NCI-H187 (cell line): ENCODE measurements around the gene DLG2.
"Not testable (repeated sequence)": the region's sequence is repeated elsewhere in the genome, so short reads cannot be mapped to it uniquely, and the experiment has no call there.

Experiments
- DNase-seq, 2 experiments: peaks; one replicate each; lab custom pipeline; 2025; lab: John Stamatoyannopoulos, UW

Gene DLG2

DNA sequence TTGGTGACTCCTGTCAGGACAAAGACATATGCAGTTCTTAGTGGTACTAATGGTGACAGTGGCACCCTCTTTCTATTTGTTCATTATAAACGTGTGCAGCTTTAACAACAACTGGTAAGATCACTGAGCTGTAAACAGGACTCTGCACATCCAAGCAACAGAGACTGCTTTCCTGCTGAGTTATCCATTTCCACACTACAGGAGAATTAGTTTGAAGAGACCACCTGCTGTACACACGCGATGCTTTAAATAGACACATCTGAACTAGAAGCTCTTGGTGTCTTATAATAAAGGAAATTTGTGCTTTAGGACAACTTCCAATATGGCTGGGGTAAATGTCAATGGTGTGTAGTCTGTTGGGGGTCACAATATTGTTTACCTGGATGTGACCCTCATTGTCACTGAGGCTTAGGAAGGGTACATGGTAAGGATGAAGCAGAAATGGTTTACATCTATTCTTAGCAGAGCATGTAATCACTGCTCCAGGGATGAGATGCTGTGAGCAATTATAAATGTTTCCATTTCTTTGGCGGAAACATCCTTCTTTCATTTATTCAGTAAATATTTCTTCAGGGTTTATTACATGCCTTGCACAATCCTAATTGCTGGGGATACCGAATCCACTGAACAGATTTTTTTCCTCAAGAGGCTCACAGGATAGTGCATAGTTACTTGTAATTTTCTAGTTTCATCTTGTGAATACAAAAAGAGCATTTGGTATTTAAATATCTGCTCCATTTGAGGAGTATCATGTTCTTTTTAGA lies 1987.0 kb downstream of the DLG2 start:
- DNase-seq, result peak; percentile 24 to 51

DNA sequence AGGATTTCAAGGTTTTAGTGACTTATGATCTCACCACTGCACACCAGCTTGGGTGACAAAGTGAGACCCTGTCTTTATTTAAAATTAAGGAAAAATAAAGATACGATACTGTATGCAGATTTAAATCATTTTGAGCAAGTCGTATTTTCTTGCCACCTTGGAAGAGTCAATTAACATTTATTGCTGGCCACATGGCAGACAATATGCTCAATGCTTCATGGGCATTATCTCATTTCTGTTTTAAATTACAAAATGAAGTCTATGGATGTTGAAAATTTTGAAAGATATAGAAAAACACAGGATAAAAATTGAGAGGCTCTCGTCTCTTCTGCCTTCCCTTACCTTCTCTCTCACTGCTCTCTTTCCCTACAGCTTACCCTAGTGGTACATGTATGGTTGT lies 1992.0 kb downstream of the DLG2 start:
- no peak for DNase-seq

- DNase-seq, result no peak
Observed at GRCh38 chr11:83630211-83630610, 1996.9 kb downstream of the DLG2 start.

- DNase-seq, result no peak
Observed at GRCh38 chr11:83629775-83630174, 1997.4 kb downstream of the DLG2 start.

GRCh38 chr11:83628622-83629355 lies 1998.4 kb downstream of the DLG2 start:
- DNase-seq, result peak; percentile 21 to 58

GRCh38 chr11:83625336-83625735 lies 2001.8 kb downstream of the DLG2 start:
- no peak for DNase-seq

DNA sequence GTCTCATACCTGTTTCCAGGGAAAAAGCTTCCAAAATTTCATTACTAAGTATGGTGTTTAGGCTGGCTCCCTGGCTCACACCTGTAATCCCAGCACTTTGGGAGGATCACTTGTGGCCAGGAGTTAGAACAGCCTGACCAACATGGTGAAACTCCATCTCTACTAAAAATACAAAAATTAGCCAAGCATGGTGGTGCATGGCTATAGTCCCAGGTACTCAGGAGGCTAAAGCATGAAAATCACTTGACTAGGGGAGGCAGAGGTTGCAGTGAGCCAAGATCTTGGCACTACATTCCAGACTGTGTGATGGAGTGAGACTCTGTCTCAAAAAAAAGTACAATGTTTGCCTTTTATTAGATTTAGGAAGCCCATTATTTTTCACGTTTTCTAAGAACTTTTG lies 2009.5 kb downstream of the DLG2 start:
- no peak for DNase-seq

GRCh38 chr11:83613767-83614121 lies 2013.4 kb downstream of the DLG2 start:
- peak in 1 of 2 experiments; percentile 31 for DNase-seq

DNA sequence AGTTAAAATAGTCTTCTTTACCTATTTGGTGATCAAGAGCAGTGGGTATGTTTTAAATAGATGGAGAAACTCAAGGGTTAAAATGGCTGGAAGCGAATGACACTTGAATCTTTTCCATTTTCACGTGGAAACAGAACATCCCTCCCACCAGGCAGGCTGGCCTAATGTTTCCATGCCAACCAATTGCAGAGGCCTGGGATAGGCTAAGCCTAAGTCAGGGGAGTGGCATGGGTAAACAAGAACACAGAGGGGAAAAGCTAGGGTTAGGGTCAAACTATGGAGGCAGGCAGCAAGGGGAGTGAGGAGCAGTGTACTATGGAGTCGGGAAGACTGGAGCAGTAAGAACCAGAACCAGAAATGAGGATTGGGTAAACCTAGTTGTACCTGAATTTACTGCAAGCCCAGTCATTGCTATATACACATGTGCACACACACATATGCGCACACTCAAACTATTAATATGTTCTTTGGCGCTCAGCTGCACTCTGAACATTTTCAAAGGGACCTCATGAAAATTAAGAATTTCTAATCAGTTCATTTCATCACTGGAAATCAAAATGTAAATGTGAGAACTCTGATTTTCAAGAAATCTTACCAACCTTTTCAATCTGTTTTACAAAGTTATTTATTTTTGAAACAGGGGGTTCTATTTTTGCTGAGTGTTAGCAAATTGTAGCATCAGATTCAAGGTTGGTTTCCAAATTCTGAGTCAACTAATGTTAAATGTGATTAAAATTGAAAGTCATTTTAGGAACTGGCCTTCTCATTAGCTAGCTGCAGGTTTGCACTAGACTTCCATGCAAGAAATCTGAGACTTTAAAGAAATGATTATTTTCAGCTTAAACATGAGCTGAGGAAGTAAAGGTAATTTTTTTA lies 2014.0 kb downstream of the DLG2 start:
- peak; percentile 61 to 66 for DNase-seq

GRCh38 chr11:83611600-83611999 lies 2015.5 kb downstream of the DLG2 start:
- DNase-seq, result peak in 1 of 2 experiments; percentile 70

- no peak for DNase-seq
Observed at GRCh38 chr11:83611031-83611430, 2016.1 kb downstream of the DLG2 start.

- no peak for DNase-seq
Observed at GRCh38 chr11:83609191-83609590, 2018.0 kb downstream of the DLG2 start.

- no peak for DNase-seq
Observed at GRCh38 chr11:83608571-83608970, 2018.6 kb downstream of the DLG2 start.

DNA sequence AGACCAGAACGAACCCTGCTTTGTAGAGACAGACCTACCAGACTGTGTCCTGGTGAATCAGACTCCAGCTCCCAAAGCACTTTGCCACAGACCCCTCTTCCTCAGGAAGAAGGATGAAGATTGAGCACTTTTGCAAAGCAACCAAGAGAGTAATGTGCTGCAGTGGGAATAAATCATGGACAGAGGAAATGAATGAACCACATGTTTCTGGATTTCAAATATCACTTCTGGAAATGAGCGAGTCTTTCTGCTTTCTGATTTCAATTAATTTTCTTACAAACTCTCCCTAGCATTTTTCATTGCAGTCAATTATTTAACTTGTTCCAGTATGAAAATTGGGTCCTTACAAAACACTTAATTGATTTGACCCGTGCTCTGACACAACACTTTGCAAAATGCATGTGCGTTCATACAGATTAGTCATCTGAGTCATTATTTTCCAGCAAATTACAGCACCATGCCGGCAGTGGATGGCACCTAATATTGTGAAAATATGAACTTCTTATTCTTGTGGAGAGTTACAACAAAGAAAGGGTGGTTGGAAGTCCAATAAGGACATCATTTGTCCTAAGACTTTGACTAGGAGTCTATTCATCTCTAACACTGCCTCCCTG lies 2025.1 kb downstream of the DLG2 start:
- DNase-seq, result no peak

GRCh38 chr11:83601201-83601913 lies 2025.8 kb downstream of the DLG2 start:
- no peak for DNase-seq

DNA sequence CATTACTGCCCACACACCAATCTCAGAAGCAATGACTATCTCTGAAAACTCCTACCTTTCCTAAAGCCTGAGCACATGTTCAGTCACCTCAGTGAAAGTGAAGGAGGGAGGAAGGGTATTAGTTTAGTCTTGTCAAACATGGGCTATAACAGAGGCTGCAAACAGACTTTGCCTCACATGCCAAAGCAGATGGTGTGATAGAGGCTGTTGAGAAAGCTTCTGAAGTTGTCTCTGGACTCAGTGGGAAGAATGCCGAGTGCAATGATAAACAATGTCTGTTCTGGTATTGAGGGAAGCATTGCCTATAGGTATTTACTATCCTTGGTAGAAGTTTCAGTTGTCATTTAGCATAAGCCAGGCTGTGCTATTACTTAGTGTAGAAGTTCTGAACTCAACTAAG lies 2026.5 kb downstream of the DLG2 start:
- no peak for DNase-seq

DNA sequence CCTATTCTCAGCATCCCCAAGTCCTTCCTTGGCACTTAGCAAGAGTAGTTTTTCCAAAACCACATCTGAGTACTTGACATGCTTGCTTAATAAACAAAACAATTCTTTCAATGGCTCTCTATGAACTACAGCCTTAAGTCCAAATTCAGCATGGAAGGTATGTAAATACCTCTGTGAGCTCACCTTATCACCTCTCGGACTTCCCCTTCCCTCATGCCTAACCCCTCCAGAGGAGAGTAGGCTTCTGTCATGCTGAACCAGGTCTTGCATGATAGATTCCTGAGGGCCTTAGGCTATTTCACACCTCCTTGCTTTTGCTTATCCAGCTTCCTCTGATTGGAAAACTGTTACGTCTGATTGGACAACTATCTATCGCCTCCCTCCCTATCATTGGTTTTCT lies 2028.1 kb downstream of the DLG2 start:
- DNase-seq, result no peak

GRCh38 chr11:83587797-83588196 lies 2039.3 kb downstream of the DLG2 start:
- not testable (repeated sequence) for DNase-seq

DNA sequence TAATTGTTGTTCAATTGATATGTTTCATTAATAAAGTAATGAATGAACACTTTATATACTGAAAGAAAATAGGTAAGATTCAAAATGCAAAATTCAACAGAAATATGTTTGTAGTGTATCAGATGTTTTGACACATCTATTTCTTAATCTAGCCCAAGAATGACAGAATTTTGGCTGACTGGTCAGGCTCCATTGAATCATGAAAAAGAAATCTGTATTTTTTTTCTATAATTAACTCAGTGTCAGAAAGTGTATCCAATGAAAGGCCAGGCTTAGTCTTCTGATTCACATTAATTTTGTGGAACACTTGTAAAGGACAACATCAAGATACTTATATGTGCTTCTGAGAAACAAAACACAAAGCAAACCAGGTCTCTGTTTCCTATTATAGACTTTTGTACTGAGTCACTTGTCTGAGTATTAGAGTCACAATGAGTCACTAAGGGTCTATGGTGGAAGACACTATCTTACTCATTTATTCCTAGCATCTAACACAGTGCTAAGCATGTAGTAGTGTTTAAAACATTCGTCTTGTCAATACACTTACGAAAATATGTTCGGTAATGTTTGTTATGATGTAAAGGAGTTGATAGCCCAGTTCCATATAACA lies 2043.3 kb downstream of the DLG2 start:
- DNase-seq, result no peak

DNA sequence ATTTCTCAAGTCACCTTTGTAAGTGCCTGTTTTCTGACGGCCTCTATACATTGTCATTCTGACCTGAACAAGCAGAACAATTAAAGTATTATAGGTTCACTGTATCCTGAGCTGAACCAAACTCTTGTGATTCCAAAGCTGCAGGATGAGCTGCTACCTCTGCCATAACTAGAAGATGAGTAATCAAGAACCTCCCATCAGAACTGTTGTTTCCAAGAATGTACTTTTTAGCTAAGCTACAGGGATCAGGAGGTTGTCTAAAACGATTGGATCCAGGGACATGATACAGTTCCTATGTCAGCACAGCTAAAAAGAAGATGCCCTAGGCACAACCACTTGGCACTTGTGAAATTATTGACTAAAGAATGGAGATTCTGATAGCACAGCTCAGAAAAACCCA lies 2052.6 kb downstream of the DLG2 start:
- no peak for DNase-seq
